ENCODE results near the gene MEGF10. TPM values are rescaled to one million over a fixed set of nuclear protein-coding genes. Genes with fewer than 3 reads are reported as not detected.

MEGF10 gene
- total RNA-seq, 1 experiment from 2014 or later = not detected

GRCh38 chr5:127409921-127410675 lies 119.5 kb downstream of the MEGF10 start:
- DNase-seq = no peak
- no peaks in the 10 kb centered on the region for H3K9me3 Mint-ChIP-seq (ENCODE audit: unreplicated experiment)
- H3K36me3 Mint-ChIP-seq (ENCODE audit: insufficient read depth, unreplicated experiment) = no peaks in the 10 kb centered on the region
- Histone ChIP-seq H3K9me3 (no peaks in the 10 kb centered on the region), H3K4me1 (no peaks in the 10 kb centered on the region), H3K27me3 (replicated peaks; ENCODE audit: control insufficient read depth, insufficient read depth, low read length) (no peaks in the 10 kb centered on the region), H3K4me3 (ENCODE audit: low read depth, low read length) (no peak overlapping the region), H3K36me3 (ENCODE audit: control insufficient read depth, insufficient read depth, low read length) (no peaks in the 10 kb centered on the region)
- ChIA-PET CTCF (no interaction called here), POLR2A (no interaction called here)
- TF ChIP-seq, protein P1, sequence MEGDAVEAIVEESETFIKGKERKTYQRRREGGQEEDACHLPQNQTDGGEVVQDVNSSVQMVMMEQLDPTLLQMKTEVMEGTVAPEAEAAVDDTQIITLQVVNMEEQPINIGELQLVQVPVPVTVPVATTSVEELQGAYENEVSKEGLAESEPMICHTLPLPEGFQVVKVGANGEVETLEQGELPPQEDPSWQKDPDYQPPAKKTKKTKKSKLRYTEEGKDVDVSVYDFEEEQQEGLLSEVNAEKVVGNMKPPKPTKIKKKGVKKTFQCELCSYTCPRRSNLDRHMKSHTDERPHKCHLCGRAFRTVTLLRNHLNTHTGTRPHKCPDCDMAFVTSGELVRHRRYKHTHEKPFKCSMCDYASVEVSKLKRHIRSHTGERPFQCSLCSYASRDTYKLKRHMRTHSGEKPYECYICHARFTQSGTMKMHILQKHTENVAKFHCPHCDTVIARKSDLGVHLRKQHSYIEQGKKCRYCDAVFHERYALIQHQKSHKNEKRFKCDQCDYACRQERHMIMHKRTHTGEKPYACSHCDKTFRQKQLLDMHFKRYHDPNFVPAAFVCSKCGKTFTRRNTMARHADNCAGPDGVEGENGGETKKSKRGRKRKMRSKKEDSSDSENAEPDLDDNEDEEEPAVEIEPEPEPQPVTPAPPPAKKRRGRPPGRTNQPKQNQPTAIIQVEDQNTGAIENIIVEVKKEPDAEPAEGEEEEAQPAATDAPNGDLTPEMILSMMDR (IDR thresholded peaks at IDR 0.05; ENCODE audit: insufficient read depth in 1 of 2, low read depth in 1 of 2, low read length in 1 of 2, severe bottlenecking in 1 of 2, unreplicated experiment in 1 of 2) = no peak
- no peaks in the 10 kb centered on the region for H3K4me1 Mint-ChIP-seq (ENCODE audit: low read depth, unreplicated experiment)
- no peak overlapping the region for H3K4me3 Mint-ChIP-seq (ENCODE audit: unreplicated experiment)
- H3K27ac Mint-ChIP-seq (ENCODE audit: unreplicated experiment) = no peak overlapping the region
- intact Hi-C loops (cut with micrococcal nuclease; ENCODE audit: unreplicated experiment) = no loop called here
- BruUV-seq (replicated peaks) = no TSS peak
- peaks cover 14% of the 10 kb centered on the region for H3K27me3 Mint-ChIP-seq (ENCODE audit: insufficient read depth, unreplicated experiment)

- Histone ChIP-seq H3K36me3 (ENCODE audit: control insufficient read depth, insufficient read depth, low read length) (no peaks in the 10 kb centered on the region), H3K27me3 (replicated peaks; ENCODE audit: control insufficient read depth, insufficient read depth, low read length) (no peaks in the 10 kb centered on the region), H3K4me1 (no peaks in the 10 kb centered on the region), H3K9me3 (no peaks in the 10 kb centered on the region), H3K4me3 (ENCODE audit: low read depth, low read length) (no peak overlapping the region)
- H3K4me1 Mint-ChIP-seq (ENCODE audit: low read depth, unreplicated experiment) = no peaks in the 10 kb centered on the region
- H3K36me3 Mint-ChIP-seq (ENCODE audit: insufficient read depth, unreplicated experiment) = no peaks in the 10 kb centered on the region
- intact Hi-C loops (cut with micrococcal nuclease; ENCODE audit: unreplicated experiment) = no loop called here
- POLR2A ChIA-PET = no interaction called here
- no peaks in the 10 kb centered on the region for H3K9me3 Mint-ChIP-seq (ENCODE audit: unreplicated experiment)
- H3K27ac Mint-ChIP-seq (ENCODE audit: unreplicated experiment) = no peak overlapping the region
- BruUV-seq (replicated peaks) = no TSS peak
- H3K4me3 Mint-ChIP-seq (ENCODE audit: unreplicated experiment) = no peak overlapping the region
- CTCF ChIA-PET = no interaction called here
- peaks cover 17% of the 10 kb centered on the region for H3K27me3 Mint-ChIP-seq (ENCODE audit: insufficient read depth, unreplicated experiment)
- TF ChIP-seq, protein P1 (IDR thresholded peaks at IDR 0.05; ENCODE audit: insufficient read depth in 1 of 2, low read depth in 1 of 2, low read length in 1 of 2, severe bottlenecking in 1 of 2, unreplicated experiment in 1 of 2) = no peak
- DNase-seq = no peak
Measured at GRCh38 chr5:127410959-127411358, 120.4 kb downstream of the MEGF10 start.

GRCh38 chr5:127411381-127411780 lies 120.8 kb downstream of the MEGF10 start:
- Histone ChIP-seq H3K4me1 (no peaks in the 10 kb centered on the region), H3K9me3 (no peaks in the 10 kb centered on the region), H3K4me3 (ENCODE audit: low read depth, low read length) (no peak overlapping the region), H3K27me3 (replicated peaks; ENCODE audit: control insufficient read depth, insufficient read depth, low read length) (no peaks in the 10 kb centered on the region), H3K36me3 (ENCODE audit: control insufficient read depth, insufficient read depth, low read length) (no peaks in the 10 kb centered on the region)
- DNase-seq = no peak
- TF ChIP-seq, protein P1 (IDR thresholded peaks at IDR 0.05; ENCODE audit: insufficient read depth in 1 of 2, low read depth in 1 of 2, low read length in 1 of 2, severe bottlenecking in 1 of 2, unreplicated experiment in 1 of 2) = no peak
- ChIA-PET POLR2A (no interaction called here), CTCF (no interaction called here)
- Mint-ChIP-seq H3K4me1 (ENCODE audit: low read depth, unreplicated experiment) (no peaks in the 10 kb centered on the region), H3K9me3 (ENCODE audit: unreplicated experiment) (no peaks in the 10 kb centered on the region), H3K27me3 (ENCODE audit: insufficient read depth, unreplicated experiment) (peaks cover 17% of the 10 kb centered on the region), H3K36me3 (ENCODE audit: insufficient read depth, unreplicated experiment) (no peaks in the 10 kb centered on the region), H3K4me3 (ENCODE audit: unreplicated experiment) (no peak overlapping the region), H3K27ac (ENCODE audit: unreplicated experiment) (no peak overlapping the region)
- intact Hi-C loops (cut with micrococcal nuclease; ENCODE audit: unreplicated experiment) = no loop called here
- BruUV-seq (replicated peaks) = no TSS peak

Data from Caco-2 (cell line).